ENCODE data around the gene KIRREL3.

Gene KIRREL3

GRCh38 chr11:126673319-126673718, 327.3 kb downstream of the KIRREL3 start:
- peaks cover 6% of the 10 kb centered on the region for H3K27me3 ChIP-seq (ENCODE audit: insufficient read depth, poor library complexity, severe bottlenecking)
- no peak for TF ChIP-seq GABPA (IDR thresholded peaks at IDR 0.05; ENCODE audit: low read depth)
- TF ChIP-seq, protein P1, sequence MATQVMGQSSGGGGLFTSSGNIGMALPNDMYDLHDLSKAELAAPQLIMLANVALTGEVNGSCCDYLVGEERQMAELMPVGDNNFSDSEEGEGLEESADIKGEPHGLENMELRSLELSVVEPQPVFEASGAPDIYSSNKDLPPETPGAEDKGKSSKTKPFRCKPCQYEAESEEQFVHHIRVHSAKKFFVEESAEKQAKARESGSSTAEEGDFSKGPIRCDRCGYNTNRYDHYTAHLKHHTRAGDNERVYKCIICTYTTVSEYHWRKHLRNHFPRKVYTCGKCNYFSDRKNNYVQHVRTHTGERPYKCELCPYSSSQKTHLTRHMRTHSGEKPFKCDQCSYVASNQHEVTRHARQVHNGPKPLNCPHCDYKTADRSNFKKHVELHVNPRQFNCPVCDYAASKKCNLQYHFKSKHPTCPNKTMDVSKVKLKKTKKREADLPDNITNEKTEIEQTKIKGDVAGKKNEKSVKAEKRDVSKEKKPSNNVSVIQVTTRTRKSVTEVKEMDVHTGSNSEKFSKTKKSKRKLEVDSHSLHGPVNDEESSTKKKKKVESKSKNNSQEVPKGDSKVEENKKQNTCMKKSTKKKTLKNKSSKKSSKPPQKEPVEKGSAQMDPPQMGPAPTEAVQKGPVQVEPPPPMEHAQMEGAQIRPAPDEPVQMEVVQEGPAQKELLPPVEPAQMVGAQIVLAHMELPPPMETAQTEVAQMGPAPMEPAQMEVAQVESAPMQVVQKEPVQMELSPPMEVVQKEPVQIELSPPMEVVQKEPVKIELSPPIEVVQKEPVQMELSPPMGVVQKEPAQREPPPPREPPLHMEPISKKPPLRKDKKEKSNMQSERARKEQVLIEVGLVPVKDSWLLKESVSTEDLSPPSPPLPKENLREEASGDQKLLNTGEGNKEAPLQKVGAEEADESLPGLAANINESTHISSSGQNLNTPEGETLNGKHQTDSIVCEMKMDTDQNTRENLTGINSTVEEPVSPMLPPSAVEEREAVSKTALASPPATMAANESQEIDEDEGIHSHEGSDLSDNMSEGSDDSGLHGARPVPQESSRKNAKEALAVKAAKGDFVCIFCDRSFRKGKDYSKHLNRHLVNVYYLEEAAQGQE (IDR thresholded peaks at IDR 0.05; ENCODE audit: insufficient replicate concordance, low read depth): no peak
- TF ChIP-seq, protein P2, sequence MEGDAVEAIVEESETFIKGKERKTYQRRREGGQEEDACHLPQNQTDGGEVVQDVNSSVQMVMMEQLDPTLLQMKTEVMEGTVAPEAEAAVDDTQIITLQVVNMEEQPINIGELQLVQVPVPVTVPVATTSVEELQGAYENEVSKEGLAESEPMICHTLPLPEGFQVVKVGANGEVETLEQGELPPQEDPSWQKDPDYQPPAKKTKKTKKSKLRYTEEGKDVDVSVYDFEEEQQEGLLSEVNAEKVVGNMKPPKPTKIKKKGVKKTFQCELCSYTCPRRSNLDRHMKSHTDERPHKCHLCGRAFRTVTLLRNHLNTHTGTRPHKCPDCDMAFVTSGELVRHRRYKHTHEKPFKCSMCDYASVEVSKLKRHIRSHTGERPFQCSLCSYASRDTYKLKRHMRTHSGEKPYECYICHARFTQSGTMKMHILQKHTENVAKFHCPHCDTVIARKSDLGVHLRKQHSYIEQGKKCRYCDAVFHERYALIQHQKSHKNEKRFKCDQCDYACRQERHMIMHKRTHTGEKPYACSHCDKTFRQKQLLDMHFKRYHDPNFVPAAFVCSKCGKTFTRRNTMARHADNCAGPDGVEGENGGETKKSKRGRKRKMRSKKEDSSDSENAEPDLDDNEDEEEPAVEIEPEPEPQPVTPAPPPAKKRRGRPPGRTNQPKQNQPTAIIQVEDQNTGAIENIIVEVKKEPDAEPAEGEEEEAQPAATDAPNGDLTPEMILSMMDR (IDR thresholded peaks at IDR 0.05; ENCODE audit: insufficient read depth, low read length): no peak
- TF ChIP-seq POLR2AphosphoS5 (IDR thresholded peaks at IDR 0.05; ENCODE audit: low read depth): no peak
- TF ChIP-seq SPI1 (IDR thresholded peaks at IDR 0.05; ENCODE audit: borderline replicate concordance, low read depth): no peak
- no peak overlapping the region for H3K27ac ChIP-seq (replicated peaks)
- DNase-seq (ENCODE audit: low read depth in 1 of 2, low spot score in 1 of 2): no peak
- H3K4me3 ChIP-seq (replicated peaks; ENCODE audit: insufficient read depth, low read length): no peak overlapping the region

- no peak overlapping the region for H3K27ac ChIP-seq (replicated peaks)
- TF ChIP-seq POLR2AphosphoS5 (IDR thresholded peaks at IDR 0.05; ENCODE audit: low read depth): no peak
- H3K27me3 ChIP-seq (ENCODE audit: insufficient read depth, poor library complexity, severe bottlenecking): peaks cover 8% of the 10 kb centered on the region
- H3K4me3 ChIP-seq (replicated peaks; ENCODE audit: insufficient read depth, low read length): no peak overlapping the region
- no peak for DNase-seq (ENCODE audit: low read depth in 1 of 2, low spot score in 1 of 2)
Observed at GRCh38 chr11:126669416-126669815, 331.2 kb downstream of the KIRREL3 start.

DNA sequence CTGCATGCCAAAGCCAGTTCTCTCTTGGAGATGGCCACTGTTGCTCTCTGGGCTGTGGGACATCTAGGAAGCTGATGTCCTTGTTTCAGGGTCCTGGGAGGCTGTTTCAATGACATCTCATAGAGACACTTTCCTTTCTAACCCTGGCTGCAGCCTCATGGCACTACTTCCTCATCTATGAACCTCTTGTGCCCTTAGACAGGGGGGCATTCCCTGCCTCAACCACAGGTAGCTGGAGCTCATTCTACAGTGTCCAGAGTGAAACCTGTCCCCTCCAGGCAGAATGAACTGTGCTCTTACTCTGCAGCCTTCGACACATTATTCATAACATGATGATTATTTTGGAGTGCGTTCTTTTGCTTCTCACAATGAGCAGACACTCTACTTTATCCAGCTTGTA, 335.9 kb downstream of the KIRREL3 start:
- TF ChIP-seq POLR2AphosphoS5 (IDR thresholded peaks at IDR 0.05; ENCODE audit: low read depth) (no peak), GABPA (IDR thresholded peaks at IDR 0.05; ENCODE audit: low read depth) (no peak), SPI1 (IDR thresholded peaks at IDR 0.05; ENCODE audit: borderline replicate concordance, low read depth) (no peak)
- TF ChIP-seq, protein P2 (IDR thresholded peaks at IDR 0.05; ENCODE audit: insufficient read depth, low read length): no peak
- TF ChIP-seq, protein P1 (IDR thresholded peaks at IDR 0.05; ENCODE audit: insufficient replicate concordance, low read depth): no peak
- H3K27me3 ChIP-seq (ENCODE audit: insufficient read depth, poor library complexity, severe bottlenecking): peaks cover 4% of the 10 kb centered on the region
- H3K4me3 ChIP-seq (replicated peaks; ENCODE audit: insufficient read depth, low read length): no peak overlapping the region
- no peak for DNase-seq (ENCODE audit: low read depth in 1 of 2, low spot score in 1 of 2)
- H3K27ac ChIP-seq (replicated peaks): no peak overlapping the region

DNA sequence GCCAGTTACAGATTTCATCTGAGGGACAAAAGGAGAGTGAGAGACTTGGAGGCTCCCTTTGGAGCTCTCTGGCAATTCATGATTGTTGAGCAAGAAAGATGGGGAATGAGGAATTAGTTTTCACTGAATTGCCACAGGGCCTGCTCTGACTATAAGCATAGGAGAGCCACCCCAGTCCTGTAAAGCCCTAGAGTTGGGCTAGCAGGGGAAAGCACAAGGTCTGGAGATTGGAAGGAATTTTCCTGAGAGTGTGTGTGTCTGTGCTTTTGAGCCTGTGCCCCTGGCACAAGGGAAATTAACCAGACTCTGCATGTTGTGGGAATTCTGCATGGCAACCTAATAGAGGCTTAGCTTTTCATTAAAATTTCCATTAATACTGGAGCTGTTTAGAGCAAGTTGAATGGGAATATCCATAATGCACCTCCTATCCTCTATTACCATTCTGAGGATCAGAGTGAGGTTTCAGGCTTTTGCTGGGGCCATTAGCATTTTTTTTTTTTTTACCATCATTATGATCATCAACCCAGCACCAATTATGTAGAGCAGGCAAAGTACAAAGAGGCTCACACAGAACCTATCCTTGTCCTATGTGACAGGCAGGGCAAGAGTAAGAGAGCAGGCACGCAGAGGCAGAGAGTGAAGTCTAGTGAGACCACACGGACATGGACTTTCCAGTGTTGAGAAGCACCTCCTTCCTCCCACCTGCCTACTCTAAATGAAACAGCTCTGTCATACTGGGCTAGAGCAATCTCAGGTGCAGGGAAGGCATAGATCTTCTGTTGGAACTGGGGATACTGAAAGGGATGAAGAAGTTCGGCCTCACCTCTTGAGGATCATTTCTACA, 336.6 kb downstream of the KIRREL3 start:
- Histone ChIP-seq H3K27me3 (ENCODE audit: insufficient read depth, poor library complexity, severe bottlenecking) (peaks cover 4% of the 10 kb centered on the region), H3K4me3 (replicated peaks; ENCODE audit: insufficient read depth, low read length) (no peak overlapping the region), H3K27ac (replicated peaks) (no peak overlapping the region)
- no peak for DNase-seq (ENCODE audit: low read depth in 1 of 2, low spot score in 1 of 2)
- TF ChIP-seq GABPA (IDR thresholded peaks at IDR 0.05; ENCODE audit: low read depth): no peak
- TF ChIP-seq, protein P2 (IDR thresholded peaks at IDR 0.05; ENCODE audit: insufficient read depth, low read length): no peak
- TF ChIP-seq, protein P1 (IDR thresholded peaks at IDR 0.05; ENCODE audit: insufficient replicate concordance, low read depth): no peak
- no peak for TF ChIP-seq POLR2AphosphoS5 (IDR thresholded peaks at IDR 0.05; ENCODE audit: low read depth)
- TF ChIP-seq SPI1 (IDR thresholded peaks at IDR 0.05; ENCODE audit: borderline replicate concordance, low read depth): no peak

Data from HL-60 (cell line).